Natural killer cell (primary cell): ENCODE results near the gene NABP1. TPM values are rescaled to one million over a fixed set of nuclear protein-coding genes. Genes with fewer than 3 reads are reported as not detected.

ENCODE experiments used
- ATAC-seq, 3 donors: fragments of 150-1000 bp in 2 of 3; fragments of 200-7000 bp in 1 of 3; cut with Tn5 transposase; 1 replicate in 1 of 3; 2 replicates in 2 of 3; pipeline ENCODE4 v1.10.0; 2021; ENCODE audit warnings: mild to moderate bottlenecking in 2 of 3, moderate library complexity in 2 of 3
- DNase-seq, 2 donors: peaks; one replicate each; pipeline versions ENCODE4 v3.0.0 to v3.0.0-alpha.2; 2013 to 2021; ENCODE audit warnings: mixed read lengths in 1 of 2
- H3K27ac ChIP-seq: one replicate; pipeline ENCODE4 v1.5.1; 2013; ENCODE audit warnings: mild to moderate bottlenecking, low read length
- H3K27me3 ChIP-seq: one replicate; pipeline ENCODE4 v1.6.1; 2013; ENCODE audit warnings: low read length; ENCODE audit not compliant: control insufficient read depth, insufficient read depth
- H3K36me3 ChIP-seq: one replicate; pipeline ENCODE4 v1.6.1; 2013; ENCODE audit warnings: low read length; ENCODE audit not compliant: control insufficient read depth, insufficient read depth
- H3K4me1 ChIP-seq: one replicate; pipeline ENCODE4 v1.6.1; 2013; ENCODE audit warnings: low read length; ENCODE audit not compliant: control insufficient read depth, insufficient read depth
- H3K4me3 ChIP-seq: one replicate; pipeline ENCODE4 v1.5.1; 2013; ENCODE audit warnings: low read length
- H3K9me3 ChIP-seq: one replicate; pipeline ENCODE4 v1.6.1; 2013; ENCODE audit warnings: low read length; ENCODE audit not compliant: control insufficient read depth, insufficient read depth
- H3K27ac Mint-ChIP-seq, 2 donors: one replicate each; pipeline ENCODE4 v1.8.0; 2022; ENCODE audit warnings: mild to moderate bottlenecking in 2 of 2, mixed read lengths in 2 of 2, moderate library complexity in 1 of 2
- H3K27me3 Mint-ChIP-seq, 2 donors: one replicate each; pipeline ENCODE4 v1.8.0; 2022; ENCODE audit warnings: low read depth in 2 of 2, mixed read lengths in 2 of 2
- H3K36me3 Mint-ChIP-seq: one replicate; pipeline ENCODE4 v1.8.0; 2022; ENCODE audit warnings: mixed read lengths
- H3K4me1 Mint-ChIP-seq, 2 donors: one replicate each; pipeline ENCODE4 v1.8.0; 2022; ENCODE audit warnings: mixed read lengths in 2 of 2
- H3K4me3 Mint-ChIP-seq: one replicate; pipeline ENCODE4 v1.8.0; 2022; ENCODE audit warnings: mild to moderate bottlenecking, moderate library complexity, mixed read lengths
- H3K9me3 Mint-ChIP-seq, 2 donors: one replicate each; pipeline ENCODE4 v1.8.0; 2022; ENCODE audit warnings: mixed read lengths in 2 of 2
- CTCF ChIP-seq: fragments of 200-600 bp; IDR thresholded peaks from one replicate; pipeline ENCODE4 v1.8.0; 2022; ENCODE audit warnings: antibody characterized with exemption
- WGBS: methylation state at CpG from one replicate; pipeline ENCODE4 v1.1.7; 2013; ENCODE audit warnings: missing lambda C conversion rate; ENCODE audit not compliant: insufficient coverage; 5-methylcytosine and 5-hydroxymethylcytosine counted together
- intact Hi-C: fragments of 100-400 bp; cut with micrococcal nuclease; formaldehyde crosslinking; loops from one replicate; pipeline ENCODE4 v1.14.2; 2022
- total RNA-seq, 4 donors: library from RNA; stranded (reverse); fragments of 120-200 nt in 1 of 4; gene quantifications; one replicate each; pipeline versions ENCODE4 v1.2.3 to v1.2.4, GENCODE V29; 2013 to 2022

Gene NABP1
- total RNA-seq, 3 donors from 2014 or later (not counting 1 experiment from before 2014, with no cell fraction given), result 44.5 to 52.2 (median 45.7) TPM

GRCh38 chr2:191728750-191729624, 51.1 kb downstream of the NABP1 start:
- WGBS, result 62% methylated on average over 1 of the region's 5 CpGs
- Histone ChIP-seq H3K36me3 (no peaks in the 10 kb centered on the region), H3K4me1 (no peaks in the 10 kb centered on the region), H3K27me3 (peaks cover 23% of the 10 kb centered on the region), H3K9me3 (no peaks in the 10 kb centered on the region), H3K27ac (no peak overlapping the region), H3K4me3 (no peak overlapping the region)
- DNase-seq (no peak), ATAC-seq (no peak)
- Mint-ChIP-seq H3K9me3 (no peaks in the 10 kb centered on the region), H3K4me3 (no peak overlapping the region), H3K27ac (no peak overlapping the region), H3K36me3 (no peaks in the 10 kb centered on the region), H3K4me1 (no peaks in the 10 kb centered on the region), H3K27me3 (no peaks in the 10 kb centered on the region)
- intact Hi-C loops, result no loop called here
- TF ChIP-seq CTCF, result no peak

GRCh38 chr2:191730263-191730662, 52.3 kb downstream of the NABP1 start:
- H3K9me3 ChIP-seq, result no peaks in the 10 kb centered on the region
- H3K27me3 Mint-ChIP-seq, result no peaks in the 10 kb centered on the region
- H3K27ac ChIP-seq, result no peak overlapping the region
- no peak overlapping the region for H3K4me3 ChIP-seq
- no peak overlapping the region for H3K27ac Mint-ChIP-seq
- no peaks in the 10 kb centered on the region for H3K36me3 Mint-ChIP-seq
- no peaks in the 10 kb centered on the region for H3K36me3 ChIP-seq
- H3K27me3 ChIP-seq, result peaks cover 23% of the 10 kb centered on the region
- ATAC-seq, result no peak
- TF ChIP-seq CTCF, result no peak
- H3K4me1 ChIP-seq, result no peaks in the 10 kb centered on the region
- no peak for DNase-seq
- no peaks in the 10 kb centered on the region for H3K4me1 Mint-ChIP-seq
- H3K9me3 Mint-ChIP-seq, result no peaks in the 10 kb centered on the region
- intact Hi-C loops, result no loop called here
- no peak overlapping the region for H3K4me3 Mint-ChIP-seq

Other genes with a start within 250 kb of the NABP1 start
- 10 to 100 TPM in 1 of 3 donors, 1 to 10 TPM in 2; 1.9 to 23.7 (median 9.9) TPM for gene CAVIN2, start 169.0 kb downstream of the NABP1 start, total RNA-seq